ENCODE data around the gene OLFML2A. TPM values are rescaled to one million over a fixed set of nuclear protein-coding genes. Genes with fewer than 3 reads are reported as not detected.
A peak's percentile ranks its signal among the peaks of the same experiment; 100 is the strongest.

The OLFML2A gene
- total RNA-seq, 6 donors from 2014 or later, result 4.2 to 35.6 (median 12.2) TPM

GRCh38 chr9:124857533-124858162 lies 80.7 kb downstream of the OLFML2A start:
- whole genome bisulfite sequencing, 2 donors, result 91 to 94% methylated on average over 13 to 23 of the region's 24 CpGs
- Histone ChIP-seq H3K27ac (peak overlapping the region in 1 of 4 donors; percentile 22), H3K27me3 (no peaks in the 10 kb centered on the region), H3K36me3 (peaks cover 20 to 50% (median 36%) of the 10 kb centered on the region in 4 donors), H3K4me1 (peaks cover 27 to 47% (median 30%) of the 10 kb centered on the region in 4 donors), H3K4me3 (no peak overlapping the region), H3K9me3 (no peaks in the 10 kb centered on the region)
- DNase-seq (peak in 1 of 2 donors; percentile 71), ATAC-seq (ENCODE audit: low FRiP score in 2 of 2) (no peak)
- TF ChIP-seq EP300 (IDR thresholded peaks at IDR 0.05) (no peak), POLR2A (IDR thresholded peaks at IDR 0.05) (no peak), POLR2AphosphoS5 (IDR thresholded peaks at IDR 0.05) (no peak)
- TF ChIP-seq, protein P1, sequence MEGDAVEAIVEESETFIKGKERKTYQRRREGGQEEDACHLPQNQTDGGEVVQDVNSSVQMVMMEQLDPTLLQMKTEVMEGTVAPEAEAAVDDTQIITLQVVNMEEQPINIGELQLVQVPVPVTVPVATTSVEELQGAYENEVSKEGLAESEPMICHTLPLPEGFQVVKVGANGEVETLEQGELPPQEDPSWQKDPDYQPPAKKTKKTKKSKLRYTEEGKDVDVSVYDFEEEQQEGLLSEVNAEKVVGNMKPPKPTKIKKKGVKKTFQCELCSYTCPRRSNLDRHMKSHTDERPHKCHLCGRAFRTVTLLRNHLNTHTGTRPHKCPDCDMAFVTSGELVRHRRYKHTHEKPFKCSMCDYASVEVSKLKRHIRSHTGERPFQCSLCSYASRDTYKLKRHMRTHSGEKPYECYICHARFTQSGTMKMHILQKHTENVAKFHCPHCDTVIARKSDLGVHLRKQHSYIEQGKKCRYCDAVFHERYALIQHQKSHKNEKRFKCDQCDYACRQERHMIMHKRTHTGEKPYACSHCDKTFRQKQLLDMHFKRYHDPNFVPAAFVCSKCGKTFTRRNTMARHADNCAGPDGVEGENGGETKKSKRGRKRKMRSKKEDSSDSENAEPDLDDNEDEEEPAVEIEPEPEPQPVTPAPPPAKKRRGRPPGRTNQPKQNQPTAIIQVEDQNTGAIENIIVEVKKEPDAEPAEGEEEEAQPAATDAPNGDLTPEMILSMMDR (IDR thresholded peaks at IDR 0.05), result no peak

DNA sequence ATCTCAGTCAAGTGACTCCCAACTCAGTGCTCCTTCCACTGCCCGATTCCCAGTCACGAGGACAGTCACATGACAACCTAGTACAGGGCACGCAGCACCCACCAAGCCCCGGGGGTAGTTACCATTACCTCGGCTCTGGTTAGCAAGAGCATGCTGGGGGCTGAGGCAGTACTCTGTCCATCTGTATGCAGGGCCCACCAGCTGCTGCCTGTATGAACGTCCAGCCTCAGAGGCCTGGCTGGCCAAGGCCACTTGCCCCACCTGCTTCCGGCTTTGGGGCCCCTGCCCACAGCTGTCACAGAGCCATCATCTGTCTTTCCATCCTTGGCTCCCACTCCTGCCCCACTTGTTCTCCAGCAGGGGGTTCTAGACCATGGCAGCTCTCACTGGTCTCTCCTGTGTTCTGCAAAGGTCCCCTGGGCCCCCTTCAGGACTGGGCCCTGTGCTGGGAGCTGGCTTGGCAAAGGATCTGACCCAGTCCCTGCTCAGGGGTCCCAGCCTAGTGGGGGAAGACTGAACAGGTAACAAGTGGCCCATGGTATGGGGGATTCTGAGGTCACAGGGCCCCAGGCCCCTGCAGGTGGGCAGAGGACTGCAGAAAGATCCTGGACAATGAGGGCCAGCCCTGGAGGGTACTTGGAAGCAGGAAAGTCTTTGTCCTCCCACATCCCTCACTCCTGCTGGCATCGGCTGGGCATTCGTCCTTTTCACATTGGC lies 81.6 kb downstream of the OLFML2A start:
- Histone ChIP-seq H3K9me3 (no peaks in the 10 kb centered on the region), H3K4me1 (peaks cover 27 to 47% (median 29%) of the 10 kb centered on the region in 4 donors), H3K4me3 (no peak overlapping the region), H3K27me3 (no peaks in the 10 kb centered on the region), H3K36me3 (peaks cover 20 to 50% (median 36%) of the 10 kb centered on the region in 4 donors), H3K27ac (peak overlapping the region in 1 of 4 donors; percentile 22)
- DNase-seq, result peak in 1 of 2 donors; percentile 27
- no peak for ATAC-seq (ENCODE audit: low FRiP score in 2 of 2)
- TF ChIP-seq POLR2AphosphoS5 (IDR thresholded peaks at IDR 0.05) (no peak), EP300 (IDR thresholded peaks at IDR 0.05) (no peak)
- 72 to 80% methylated on average over 1 to 9 of the region's 9 CpGs for WGBS, 2 donors

- no peaks in the 10 kb centered on the region for H3K9me3 ChIP-seq
- peaks cover 20 to 50% (median 36%) of the 10 kb centered on the region in 4 donors for H3K36me3 ChIP-seq
- DNase-seq, result no peak
- peaks cover 28 to 46% (median 34%) of the 10 kb centered on the region in 4 donors for H3K4me1 ChIP-seq
- WGBS, 2 donors, result 56 to 61% methylated on average over 6 to 10 of the region's 10 CpGs
- H3K27me3 ChIP-seq, result no peaks in the 10 kb centered on the region
- TF ChIP-seq POLR2A (IDR thresholded peaks at IDR 0.05) (no peak), POLR2AphosphoS5 (IDR thresholded peaks at IDR 0.05) (no peak)
- peak overlapping the region in 2 of 4 donors; percentile 92 to 95 for H3K27ac ChIP-seq
- H3K4me3 ChIP-seq, result peak overlapping the region in 3 of 4 donors; percentile 81 to 94 (median 92)
- ATAC-seq (ENCODE audit: low FRiP score in 2 of 2), result no peak
Observed at GRCh38 chr9:124859803-124860581, 83.1 kb downstream of the OLFML2A start.

- 11 to 16% methylated on average over 9 to 12 of the region's 12 CpGs for WGBS, 2 donors
- Histone ChIP-seq H3K9me3 (no peaks in the 10 kb centered on the region), H3K36me3 (peaks cover 20 to 50% (median 36%) of the 10 kb centered on the region in 4 donors), H3K4me3 (peak overlapping the region; percentile 81 to 94 (median 91)), H3K27ac (peak overlapping the region; percentile 92 to 95 (median 94)), H3K27me3 (no peaks in the 10 kb centered on the region), H3K4me1 (peaks cover 28 to 46% (median 34%) of the 10 kb centered on the region in 4 donors)
- ATAC-seq (ENCODE audit: low FRiP score in 2 of 2) (no peak), DNase-seq (no peak)
- TF ChIP-seq POLR2A (IDR thresholded peaks at IDR 0.05), result no peak
- no peak for TF ChIP-seq POLR2AphosphoS5 (IDR thresholded peaks at IDR 0.05)
- TF ChIP-seq, protein P1 (IDR thresholded peaks at IDR 0.05), result peak in 1 of 6 experiments; percentile 7
Observed at GRCh38 chr9:124860582-124861341, 83.8 kb downstream of the OLFML2A start.

All from upper lobe of left lung (tissue), 6 donors.